ENCODE measurements around the gene NDUFA8.

- TF ChIP-seq, protein P1, sequence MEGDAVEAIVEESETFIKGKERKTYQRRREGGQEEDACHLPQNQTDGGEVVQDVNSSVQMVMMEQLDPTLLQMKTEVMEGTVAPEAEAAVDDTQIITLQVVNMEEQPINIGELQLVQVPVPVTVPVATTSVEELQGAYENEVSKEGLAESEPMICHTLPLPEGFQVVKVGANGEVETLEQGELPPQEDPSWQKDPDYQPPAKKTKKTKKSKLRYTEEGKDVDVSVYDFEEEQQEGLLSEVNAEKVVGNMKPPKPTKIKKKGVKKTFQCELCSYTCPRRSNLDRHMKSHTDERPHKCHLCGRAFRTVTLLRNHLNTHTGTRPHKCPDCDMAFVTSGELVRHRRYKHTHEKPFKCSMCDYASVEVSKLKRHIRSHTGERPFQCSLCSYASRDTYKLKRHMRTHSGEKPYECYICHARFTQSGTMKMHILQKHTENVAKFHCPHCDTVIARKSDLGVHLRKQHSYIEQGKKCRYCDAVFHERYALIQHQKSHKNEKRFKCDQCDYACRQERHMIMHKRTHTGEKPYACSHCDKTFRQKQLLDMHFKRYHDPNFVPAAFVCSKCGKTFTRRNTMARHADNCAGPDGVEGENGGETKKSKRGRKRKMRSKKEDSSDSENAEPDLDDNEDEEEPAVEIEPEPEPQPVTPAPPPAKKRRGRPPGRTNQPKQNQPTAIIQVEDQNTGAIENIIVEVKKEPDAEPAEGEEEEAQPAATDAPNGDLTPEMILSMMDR (IDR thresholded peaks at IDR 0.05): no peak
- TF ChIP-seq CHD2 (IDR thresholded peaks at IDR 0.05; ENCODE audit: low read length, partially characterized antibody) (no peak), TAF1 (IDR thresholded peaks at IDR 0.05; ENCODE audit: borderline replicate concordance, low read depth, low read length) (no peak), RFX5 (IDR thresholded peaks at IDR 0.05; ENCODE audit: low read length) (no peak), SIN3A (IDR thresholded peaks at IDR 0.05; ENCODE audit: borderline replicate concordance, low read depth, low read length) (no peak), EP300 (IDR thresholded peaks at IDR 0.05; ENCODE audit: borderline replicate concordance in 1 of 2, low read depth in 1 of 2, low read length in 1 of 2) (no peak), POLR2AphosphoS5 (IDR thresholded peaks at IDR 0.05; ENCODE audit: low read depth, low read length) (no peak), RAD21 (IDR thresholded peaks at IDR 0.05; ENCODE audit: low read length) (no peak)
- TF ChIP-seq, protein P2, sequence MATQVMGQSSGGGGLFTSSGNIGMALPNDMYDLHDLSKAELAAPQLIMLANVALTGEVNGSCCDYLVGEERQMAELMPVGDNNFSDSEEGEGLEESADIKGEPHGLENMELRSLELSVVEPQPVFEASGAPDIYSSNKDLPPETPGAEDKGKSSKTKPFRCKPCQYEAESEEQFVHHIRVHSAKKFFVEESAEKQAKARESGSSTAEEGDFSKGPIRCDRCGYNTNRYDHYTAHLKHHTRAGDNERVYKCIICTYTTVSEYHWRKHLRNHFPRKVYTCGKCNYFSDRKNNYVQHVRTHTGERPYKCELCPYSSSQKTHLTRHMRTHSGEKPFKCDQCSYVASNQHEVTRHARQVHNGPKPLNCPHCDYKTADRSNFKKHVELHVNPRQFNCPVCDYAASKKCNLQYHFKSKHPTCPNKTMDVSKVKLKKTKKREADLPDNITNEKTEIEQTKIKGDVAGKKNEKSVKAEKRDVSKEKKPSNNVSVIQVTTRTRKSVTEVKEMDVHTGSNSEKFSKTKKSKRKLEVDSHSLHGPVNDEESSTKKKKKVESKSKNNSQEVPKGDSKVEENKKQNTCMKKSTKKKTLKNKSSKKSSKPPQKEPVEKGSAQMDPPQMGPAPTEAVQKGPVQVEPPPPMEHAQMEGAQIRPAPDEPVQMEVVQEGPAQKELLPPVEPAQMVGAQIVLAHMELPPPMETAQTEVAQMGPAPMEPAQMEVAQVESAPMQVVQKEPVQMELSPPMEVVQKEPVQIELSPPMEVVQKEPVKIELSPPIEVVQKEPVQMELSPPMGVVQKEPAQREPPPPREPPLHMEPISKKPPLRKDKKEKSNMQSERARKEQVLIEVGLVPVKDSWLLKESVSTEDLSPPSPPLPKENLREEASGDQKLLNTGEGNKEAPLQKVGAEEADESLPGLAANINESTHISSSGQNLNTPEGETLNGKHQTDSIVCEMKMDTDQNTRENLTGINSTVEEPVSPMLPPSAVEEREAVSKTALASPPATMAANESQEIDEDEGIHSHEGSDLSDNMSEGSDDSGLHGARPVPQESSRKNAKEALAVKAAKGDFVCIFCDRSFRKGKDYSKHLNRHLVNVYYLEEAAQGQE (IDR thresholded peaks at IDR 0.05; ENCODE audit: low read depth, low read length): no peak
- TF ChIP-seq, protein P3, sequence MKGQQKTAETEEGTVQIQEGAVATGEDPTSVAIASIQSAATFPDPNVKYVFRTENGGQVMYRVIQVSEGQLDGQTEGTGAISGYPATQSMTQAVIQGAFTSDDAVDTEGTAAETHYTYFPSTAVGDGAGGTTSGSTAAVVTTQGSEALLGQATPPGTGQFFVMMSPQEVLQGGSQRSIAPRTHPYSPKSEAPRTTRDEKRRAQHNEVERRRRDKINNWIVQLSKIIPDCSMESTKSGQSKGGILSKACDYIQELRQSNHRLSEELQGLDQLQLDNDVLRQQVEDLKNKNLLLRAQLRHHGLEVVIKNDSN (IDR thresholded peaks at IDR 0.05; ENCODE audit: borderline replicate concordance, low read depth): no peak
These were observed 38.2 kb downstream of the NDUFA8 start for GRCh38 chr9:122121391-122121790.

Data from SK-N-SH (cell line).